Stimulated activated CD4-positive, alpha-beta T cell treated with anti-CD3 and anti-CD28 coated beads, Interleukin-15, amount 100 ng/mL, for 24 hours (primary cell): ENCODE data around the gene RDH13.
A peak's percentile ranks its signal among the peaks of the same experiment; 100 is the strongest.
"Not testable (repeated sequence)": the region's sequence is repeated elsewhere in the genome, so short reads cannot be mapped to it uniquely, and the experiment has no call there.

Experiments used
- DNase-seq: peaks from one replicate; pipeline ENCODE4 v3.0.0-alpha.2; 2020

RDH13 gene

GRCh38 chr19:55010561-55010960 is 52.4 kb downstream of the RDH13 start:
- not testable (repeated sequence) for DNase-seq

GRCh38 chr19:55008781-55009180 is 54.2 kb downstream of the RDH13 start:
- DNase-seq: not testable (repeated sequence)

GRCh38 chr19:55008189-55008588 is 54.8 kb downstream of the RDH13 start:
- DNase-seq: not testable (repeated sequence)

GRCh38 chr19:55007537-55007936 is 55.4 kb downstream of the RDH13 start:
- DNase-seq: not testable (repeated sequence)

GRCh38 chr19:55006795-55007194 is 56.2 kb downstream of the RDH13 start:
- not testable (repeated sequence) for DNase-seq

GRCh38 chr19:55005684-55006488 is 57.1 kb downstream of the RDH13 start:
- DNase-seq: peak; percentile 31

GRCh38 chr19:55000761-55001160 is 62.2 kb downstream of the RDH13 start:
- DNase-seq: no peak

GRCh38 chr19:54998751-54999239 is 64.2 kb downstream of the RDH13 start:
- DNase-seq: not testable (repeated sequence)

GRCh38 chr19:54995561-54995960 is 67.4 kb downstream of the RDH13 start:
- DNase-seq: no peak
